G401 (cell line): Measurements from ENCODE around the gene CYP19A1. TPM values are rescaled to one million over a fixed set of nuclear protein-coding genes. Genes with fewer than 3 reads are reported as not detected.
A peak's percentile ranks its signal among the peaks of the same experiment; 100 is the strongest.
"Not testable (repeated sequence)": the region's sequence is repeated elsewhere in the genome, so short reads cannot be mapped to it uniquely, and the experiment has no call there.

ENCODE experiments used
- DNase-seq: peaks from one replicate; pipeline ENCODE4 v3.0.0-alpha.2; 2015; ENCODE audit warnings: low spot score
- in situ Hi-C: cut with HindIII; loops from 2 replicates; pipeline ENCODE4 v1.10.0; 2016; ENCODE audit warnings: low sequenced_read_pairs, mixed read lengths
- total RNA-seq: library from RNA; depleted of rRNA; stranded (reverse); fragments of >200 nt; shearing (Covaris generic); gene quantifications from 2 replicates; pipeline ENCODE4 v1.2.3, GENCODE V29; 2014

CYP19A1 gene
- total RNA-seq, 1 experiment from 2014 or later: not detected

DNA sequence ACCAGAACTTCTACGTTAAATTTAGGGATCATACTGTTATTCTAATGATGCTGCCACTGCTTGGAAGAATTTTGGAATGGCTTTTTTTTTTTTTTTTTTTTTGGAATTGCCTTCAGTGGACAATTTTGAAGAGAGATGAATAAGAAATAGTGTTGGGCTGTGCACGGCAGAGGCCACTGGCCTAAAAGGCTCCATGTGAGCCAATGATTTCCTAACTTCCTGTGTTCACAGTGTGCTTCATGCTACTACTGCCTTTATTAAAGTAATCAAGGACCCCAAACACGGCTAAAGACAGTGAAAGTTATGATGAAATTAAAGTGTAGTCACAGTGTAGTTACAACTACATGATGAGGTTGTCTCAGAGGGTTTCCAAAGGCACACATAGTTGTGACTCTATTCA, 142.9 kb downstream of the CYP19A1 start:
- no peak for DNase-seq
- in situ Hi-C loops: no loop called here

DNA sequence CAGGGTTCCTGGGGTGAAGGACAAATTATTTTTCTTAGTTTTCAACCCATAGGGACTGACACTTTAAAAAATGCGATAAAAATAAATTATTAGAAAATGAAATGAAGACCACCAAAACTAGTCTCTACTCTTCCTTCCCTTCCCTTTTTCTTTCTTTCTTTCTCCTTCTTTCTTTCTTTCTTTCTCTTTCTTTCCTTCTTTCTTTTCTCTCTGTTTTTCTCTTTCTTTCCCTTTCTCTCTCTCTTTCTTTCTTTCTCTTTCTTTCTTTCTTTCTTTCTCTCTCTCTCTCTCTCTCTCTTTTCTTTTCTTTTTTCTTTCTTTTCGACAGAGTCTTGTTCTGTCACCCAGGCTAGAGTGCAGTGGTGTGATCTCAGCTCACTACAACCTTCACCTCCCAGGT, 144.4 kb downstream of the CYP19A1 start:
- in situ Hi-C loops: no loop called here
- no peak for DNase-seq

DNA sequence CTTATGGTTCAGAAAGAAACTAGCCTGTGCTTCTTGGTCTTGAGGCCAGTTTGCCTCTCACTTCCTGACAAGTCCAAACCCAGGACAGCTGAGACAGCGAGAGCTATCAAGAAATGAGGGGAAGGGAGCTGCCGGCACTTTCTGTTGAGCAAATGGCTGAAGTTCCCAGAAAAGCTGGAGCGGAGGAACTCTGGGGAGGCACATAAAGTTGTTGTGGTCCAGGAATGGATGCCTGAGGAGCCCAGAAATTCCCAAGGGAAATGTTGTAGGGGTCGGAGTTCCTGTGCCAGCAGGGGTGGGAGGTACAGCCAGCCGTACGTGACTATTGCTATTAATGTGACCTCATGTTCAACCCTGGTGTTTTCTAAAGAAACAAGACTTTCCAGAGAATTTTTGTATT, 144.9 kb downstream of the CYP19A1 start:
- in situ Hi-C loops: no loop called here
- DNase-seq: no peak

GRCh38 chr15:51192521-51193280, 145.7 kb downstream of the CYP19A1 start:
- in situ Hi-C loops: no loop called here
- peak; percentile 64 for DNase-seq

DNA sequence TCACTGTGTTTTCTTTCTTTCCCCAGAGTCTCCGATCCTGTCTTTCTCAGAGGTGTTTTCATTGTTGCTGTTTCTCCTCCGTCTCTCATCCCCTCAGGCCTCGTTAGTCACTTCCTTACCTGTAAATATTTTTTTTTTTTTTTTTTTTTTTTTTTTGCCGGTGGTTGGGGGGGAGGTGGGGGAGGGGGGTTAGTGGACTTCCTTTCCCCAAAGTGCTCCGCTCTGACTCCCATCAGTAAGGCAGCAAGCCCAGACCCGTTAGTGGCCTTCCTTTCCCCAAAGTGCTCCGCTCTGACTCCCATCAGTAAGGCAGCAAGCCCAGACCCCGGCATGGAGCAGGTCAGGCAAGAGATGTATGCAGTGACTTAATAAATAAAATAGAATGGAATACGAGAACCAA, 146.6 kb downstream of the CYP19A1 start:
- DNase-seq: no peak
- in situ Hi-C loops: no loop called here

GRCh38 chr15:51191072-51191670, 147.2 kb downstream of the CYP19A1 start:
- in situ Hi-C loops: no loop called here

DNA sequence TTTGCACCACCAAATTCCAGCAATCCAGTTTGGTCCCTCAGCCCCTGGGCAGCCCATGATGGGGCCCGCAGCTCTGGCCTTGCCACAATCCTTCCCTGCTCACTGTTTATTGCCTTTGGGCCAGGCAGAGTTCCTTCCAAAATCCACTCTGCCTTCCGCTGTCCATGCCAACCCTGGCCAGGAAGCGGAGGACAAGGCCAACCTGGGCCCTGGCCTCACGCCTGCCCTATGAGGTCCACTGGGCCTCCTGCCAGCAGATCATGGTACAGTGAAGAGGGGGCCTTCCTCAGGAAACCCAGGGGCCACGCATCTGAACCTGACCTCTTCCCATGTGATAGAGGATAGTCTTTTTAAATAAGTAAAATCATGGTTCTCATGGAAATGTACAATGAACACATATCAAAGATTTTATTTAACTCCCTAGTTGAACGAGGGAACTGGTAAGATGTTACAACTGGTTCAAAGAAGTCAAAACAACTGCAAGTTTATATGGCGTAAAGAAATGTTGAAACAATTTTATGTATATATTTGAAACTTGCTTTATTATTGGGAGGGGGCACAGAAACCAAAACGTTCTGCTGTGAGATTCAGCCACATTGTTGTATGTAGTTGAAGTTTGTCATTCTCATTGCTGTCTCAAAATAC, 147.8 kb downstream of the CYP19A1 start:
- DNase-seq: no peak
- in situ Hi-C loops: no loop called here

More at GRCh38 chr15:51191072-51191670, 147.2 kb downstream of the CYP19A1 start:
- no peak for DNase-seq

GRCh38 chr15:51189669-51190385, 148.6 kb downstream of the CYP19A1 start:
- in situ Hi-C loops: no loop called here
- DNase-seq: no peak

DNA sequence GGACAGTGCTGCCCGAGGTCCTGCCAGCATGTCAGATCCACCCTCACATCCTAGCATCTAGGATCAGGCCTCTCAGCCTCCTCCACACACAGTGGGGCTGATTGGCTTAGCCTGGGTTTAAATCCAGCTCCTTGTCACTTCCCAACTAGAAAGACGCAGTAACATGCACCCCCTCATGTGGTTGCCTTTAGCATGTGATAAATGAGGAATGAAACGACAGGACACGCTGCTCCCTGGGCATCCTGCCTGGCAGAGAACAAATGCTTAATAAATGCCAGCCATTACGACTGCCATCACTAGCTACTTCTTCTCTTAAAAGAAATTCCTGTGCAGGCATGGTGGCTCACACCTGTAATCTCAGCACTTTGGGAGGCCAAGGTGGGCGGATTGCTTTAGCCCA, 149.6 kb downstream of the CYP19A1 start:
- in situ Hi-C loops: not testable (repeated sequence)

GRCh38 chr15:51186891-51187290, 151.5 kb downstream of the CYP19A1 start:
- in situ Hi-C loops: no loop called here
- no peak for DNase-seq

More for the DNA sequence above, 149.6 kb downstream of the CYP19A1 start:
- not testable (repeated sequence) for DNase-seq

DNA sequence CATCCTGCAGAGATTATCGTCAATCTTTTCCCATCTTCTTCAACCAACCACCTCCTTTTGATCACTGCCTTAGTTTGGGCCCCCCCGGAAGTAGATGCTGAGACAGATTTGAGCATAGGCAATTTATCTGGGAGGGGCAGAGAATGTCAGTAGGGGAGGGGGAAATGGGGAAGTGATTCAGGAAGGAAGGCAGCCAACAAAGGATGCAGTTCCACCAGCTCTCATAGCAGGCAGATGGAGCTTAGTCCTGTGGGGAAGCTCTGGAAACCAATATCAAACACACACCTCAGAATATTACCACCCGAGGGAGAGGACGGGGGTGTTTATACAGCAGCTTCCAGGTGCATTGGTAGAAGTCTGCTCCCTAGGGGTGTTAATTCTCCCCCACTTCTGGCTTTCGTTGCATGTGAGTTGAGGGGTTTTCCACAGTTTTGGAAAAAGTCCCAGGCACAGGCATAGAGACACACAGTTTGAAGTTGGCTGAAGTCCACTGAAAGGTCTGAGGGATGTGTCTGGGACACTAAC, 152.2 kb downstream of the CYP19A1 start:
- in situ Hi-C loops: no loop called here
- DNase-seq: peak; percentile 11

- DNase-seq: no peak
- in situ Hi-C loops: no loop called here
These were observed 152.9 kb downstream of the CYP19A1 start for GRCh38 chr15:51185213-51186159.

- DNase-seq: no peak
These were observed 153.8 kb downstream of the CYP19A1 start for GRCh38 chr15:51184627-51185026.

DNA sequence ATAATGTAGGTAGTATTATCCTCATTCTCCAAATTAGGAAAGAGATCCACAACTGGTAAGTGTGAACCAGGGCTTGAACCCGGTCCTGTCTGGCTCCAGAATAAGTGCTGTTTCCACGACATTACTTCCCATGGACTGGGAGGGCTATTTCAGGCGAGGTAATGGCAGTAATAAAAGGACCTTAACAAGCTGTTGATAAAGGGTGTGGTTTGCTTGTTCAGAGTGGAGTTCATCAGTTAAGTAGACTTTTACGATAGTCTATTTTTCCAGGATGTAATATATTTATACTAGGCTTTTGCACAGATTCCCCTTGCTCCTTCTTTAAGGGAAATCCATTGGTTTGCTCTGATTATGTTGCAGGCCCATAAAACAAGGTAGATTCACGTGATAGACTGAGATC, 155.3 kb downstream of the CYP19A1 start:
- in situ Hi-C loops: no loop called here
- DNase-seq: no peak

More at GRCh38 chr15:51184627-51185026, 153.8 kb downstream of the CYP19A1 start:
- in situ Hi-C loops: no loop called here

- in situ Hi-C loops: no loop called here
- DNase-seq: no peak
These were observed 156.5 kb downstream of the CYP19A1 start for GRCh38 chr15:51181905-51182304.

- in situ Hi-C loops: no loop called here
- DNase-seq: no peak
These were observed 157.2 kb downstream of the CYP19A1 start for GRCh38 chr15:51181221-51181620.

DNA sequence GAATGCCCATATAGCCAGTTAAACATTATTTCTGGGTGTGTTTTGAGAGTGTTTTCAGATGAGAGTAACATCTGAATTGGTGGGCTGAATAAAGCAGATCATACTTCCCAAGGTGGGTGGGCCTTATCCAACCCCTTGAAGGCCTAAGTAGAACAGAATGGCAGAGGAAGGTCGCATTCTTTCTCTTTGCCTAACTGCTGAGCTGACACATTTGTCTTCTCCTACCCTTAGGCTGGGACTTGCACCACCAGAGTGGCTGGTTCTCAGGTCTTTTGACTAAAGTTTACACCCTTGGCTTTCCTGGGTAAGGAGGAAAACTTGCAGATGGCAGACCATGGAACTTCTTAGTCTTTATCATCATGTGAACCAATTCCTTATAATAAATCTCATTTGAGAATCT, 157.9 kb downstream of the CYP19A1 start:
- in situ Hi-C loops: no loop called here
- no peak for DNase-seq

DNA sequence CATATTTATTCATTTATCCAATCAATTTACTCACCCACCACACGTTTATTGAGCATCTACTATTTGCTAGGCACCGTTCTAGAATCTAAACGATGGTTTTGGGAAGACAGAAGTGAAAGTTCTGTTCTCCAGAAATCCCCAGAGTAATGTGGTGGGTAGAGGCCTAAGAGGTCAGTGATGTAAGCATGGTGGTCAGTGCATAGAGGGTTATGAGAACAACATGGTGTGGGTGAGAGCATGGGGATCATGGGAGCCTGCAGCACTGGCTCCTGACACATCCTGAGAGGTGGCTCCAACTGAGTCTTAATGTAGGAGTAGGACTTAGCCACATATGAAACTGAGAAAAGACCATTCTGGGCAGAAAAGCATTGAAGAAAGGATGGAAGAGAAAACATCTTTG, 158.4 kb downstream of the CYP19A1 start:
- in situ Hi-C loops: no loop called here
- DNase-seq: no peak
